GM19099 (cell line): Measurements from ENCODE around the gene DARS2.

Experiments
- POLR2A ChIP-seq: IDR thresholded peaks from 3 replicates; pipeline ENCODE4 v1.6.1; 2011; ENCODE audit warnings: low read depth; ENCODE audit not compliant: insufficient read length; ENCODE audit errors: extremely low read depth

Gene DARS2

GRCh38 chr1:173878251-173878650 lies 53.8 kb downstream of the DARS2 start:
- no peak for TF ChIP-seq POLR2A

GRCh38 chr1:173884701-173885100 lies 60.2 kb downstream of the DARS2 start:
- TF ChIP-seq POLR2A = no peak

- no peak for TF ChIP-seq POLR2A
These were observed 62.5 kb downstream of the DARS2 start for GRCh38 chr1:173886746-173887611.

- no peak for TF ChIP-seq POLR2A
These were observed 63.2 kb downstream of the DARS2 start for GRCh38 chr1:173887627-173888026.

- TF ChIP-seq POLR2A = no peak
These were observed 64.3 kb downstream of the DARS2 start for GRCh38 chr1:173888749-173889148.

GRCh38 chr1:173889885-173890284 lies 65.4 kb downstream of the DARS2 start:
- no peak for TF ChIP-seq POLR2A

- no peak for TF ChIP-seq POLR2A
These were observed 69.1 kb downstream of the DARS2 start for GRCh38 chr1:173893611-173894010.

- no peak for TF ChIP-seq POLR2A
These were observed 69.7 kb downstream of the DARS2 start for GRCh38 chr1:173894189-173894588.

GRCh38 chr1:173900427-173900826 lies 76.0 kb downstream of the DARS2 start:
- TF ChIP-seq POLR2A = no peak

GRCh38 chr1:173900992-173901391 lies 76.5 kb downstream of the DARS2 start:
- TF ChIP-seq POLR2A = no peak

GRCh38 chr1:173903827-173904531 lies 79.5 kb downstream of the DARS2 start:
- TF ChIP-seq POLR2A = no peak
